NK-92 treated with Interleukin-12 subunit alpha and Interleukin-12 subunit beta, amount 100 ng/mL, for 24 hours (cell line): ENCODE measurements around the gene SLC38A8.
A peak's percentile ranks its signal among the peaks of the same experiment; 100 is the strongest.

Experiments
- DNase-seq: peaks from one replicate; lab custom pipeline; 2025; lab: John Stamatoyannopoulos, UW

The SLC38A8 gene

GRCh38 chr16:84068783-84069462 lies 26.3 kb upstream of the SLC38A8 start:
- no peak for DNase-seq

DNA sequence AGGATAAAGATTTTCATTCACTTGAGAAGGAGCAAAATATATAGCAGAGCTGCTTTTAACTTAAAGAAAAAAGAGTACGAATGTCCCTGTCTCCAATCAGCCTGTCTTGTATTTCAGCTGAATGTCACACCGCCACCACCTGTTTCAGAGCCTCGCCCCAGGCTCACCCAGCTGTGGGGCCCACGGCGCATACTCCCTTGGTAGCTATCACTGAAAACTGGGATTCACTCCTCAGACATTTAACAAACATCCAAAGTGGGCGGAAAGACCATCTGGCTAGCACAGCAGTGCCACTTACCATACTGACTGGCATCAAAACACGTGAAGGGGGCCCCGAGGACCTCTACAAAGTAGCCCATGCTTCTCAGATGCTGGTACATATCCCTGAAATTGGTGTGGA lies 25.4 kb upstream of the SLC38A8 start:
- no peak for DNase-seq

- no peak for DNase-seq
These were observed 25.0 kb upstream of the SLC38A8 start for GRCh38 chr16:84067640-84068039.

DNA sequence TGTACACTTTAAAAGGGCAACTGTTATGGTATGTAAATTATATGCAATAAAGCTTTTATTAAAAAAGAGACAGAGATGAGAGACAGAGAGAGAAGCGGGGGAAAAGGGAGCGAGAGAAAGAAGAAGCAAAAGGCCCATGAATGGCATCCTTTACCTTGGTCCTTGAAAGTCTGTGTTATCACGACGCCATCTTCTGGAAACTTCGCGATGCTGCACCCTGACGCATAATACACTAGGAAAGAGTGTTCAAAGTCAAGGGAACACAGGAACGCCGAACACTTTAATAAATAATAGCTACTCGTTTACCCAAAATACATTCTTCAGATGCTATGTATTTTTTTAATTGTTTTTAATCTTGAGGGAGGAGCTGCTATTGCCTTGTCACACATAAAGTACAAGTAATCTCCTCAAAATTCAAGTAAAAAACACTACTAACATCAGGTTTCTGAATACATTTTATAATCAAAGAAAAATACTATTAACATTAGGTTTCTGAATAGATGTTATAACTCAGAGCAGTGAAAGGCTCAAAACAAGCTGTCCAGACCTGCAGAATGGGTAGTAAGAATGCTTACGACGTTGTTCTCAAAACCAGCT lies 23.0 kb upstream of the SLC38A8 start:
- DNase-seq: no peak

DNA sequence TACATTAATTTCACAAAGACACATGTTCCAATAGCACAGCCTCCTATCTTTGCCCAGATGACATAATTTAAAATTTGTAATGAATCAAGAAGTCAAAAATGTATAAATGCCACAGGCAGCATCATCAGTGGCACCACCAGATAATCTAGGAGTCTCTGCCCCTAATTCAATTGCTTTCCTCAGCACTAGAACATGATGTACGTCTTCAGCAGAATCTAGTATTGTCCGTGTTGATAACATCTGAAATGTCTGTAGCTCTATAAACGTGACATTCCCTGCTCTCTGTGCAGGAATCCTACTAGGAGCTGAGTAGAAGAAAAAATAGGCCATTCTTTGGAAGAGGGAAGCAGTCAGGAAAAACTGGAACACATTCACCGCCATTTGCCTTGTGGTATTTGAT lies 21.4 kb upstream of the SLC38A8 start:
- DNase-seq: no peak

GRCh38 chr16:84062734-84063640 lies 20.4 kb upstream of the SLC38A8 start:
- peak; percentile 7 for DNase-seq

GRCh38 chr16:84061236-84061819 lies 18.7 kb upstream of the SLC38A8 start:
- no peak for DNase-seq

DNA sequence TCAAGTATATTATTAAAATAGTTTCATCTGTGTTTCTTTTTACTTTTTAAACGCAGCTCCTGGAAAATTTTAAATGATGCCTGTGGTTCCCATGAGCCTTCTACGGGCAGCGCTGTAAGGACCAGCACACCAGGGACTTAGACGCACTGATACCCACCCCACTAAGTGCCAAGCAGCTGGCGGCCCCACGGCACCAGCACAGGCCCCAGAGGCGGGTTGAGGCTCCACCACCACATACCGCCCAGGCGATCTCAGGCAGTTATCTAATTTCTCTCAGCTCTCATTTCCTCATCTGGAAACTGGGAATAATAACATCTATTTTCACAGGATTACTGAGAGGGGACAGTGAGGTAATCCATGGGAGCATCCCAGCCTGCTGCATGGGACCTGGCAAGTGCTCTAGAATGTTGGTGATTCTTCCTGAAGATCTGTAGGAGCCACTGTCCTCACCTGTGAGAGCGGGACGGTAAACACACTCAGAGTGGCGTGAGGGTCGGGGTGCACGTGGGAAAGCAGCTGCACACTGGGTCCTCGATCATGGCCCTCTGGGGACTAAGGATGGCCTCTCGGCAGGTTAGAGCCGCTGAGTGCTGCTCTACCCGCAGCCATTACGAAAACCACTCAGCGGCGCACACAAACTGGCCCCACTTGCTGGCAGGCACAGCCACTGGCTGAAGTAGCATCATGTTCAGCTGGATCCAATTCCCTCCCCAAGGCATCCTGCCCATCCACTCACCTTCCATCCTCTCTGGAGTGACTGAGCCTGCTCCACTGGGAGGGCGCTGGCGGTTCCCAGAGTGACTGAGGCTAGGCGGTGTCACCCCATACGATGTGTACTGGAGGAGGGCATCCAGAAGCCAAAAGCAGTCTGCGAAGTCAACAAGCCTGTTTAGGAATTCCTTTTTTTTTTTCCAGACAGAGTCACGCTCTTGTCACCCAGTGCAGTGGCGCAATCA lies 17.6 kb upstream of the SLC38A8 start:
- no peak for DNase-seq

DNA sequence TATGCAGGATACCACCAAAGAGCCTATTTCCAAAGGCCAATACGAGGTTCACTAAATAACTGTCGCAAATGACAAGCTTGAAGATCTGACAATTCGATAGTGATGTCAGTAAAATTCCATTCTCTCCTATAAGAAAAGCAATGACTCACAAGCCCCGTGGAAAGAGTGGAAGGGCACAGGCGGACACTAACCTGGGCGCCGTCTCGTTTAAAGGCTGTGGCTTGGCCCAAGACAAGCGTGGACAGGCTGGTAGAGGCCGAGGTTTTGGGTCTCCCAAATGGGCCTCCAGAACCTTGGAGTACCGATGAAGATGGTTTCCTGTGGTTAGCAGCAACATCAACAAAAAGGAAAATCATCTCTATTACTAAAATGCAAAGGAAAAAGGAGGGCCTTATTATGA lies 16.5 kb upstream of the SLC38A8 start:
- no peak for DNase-seq

DNA sequence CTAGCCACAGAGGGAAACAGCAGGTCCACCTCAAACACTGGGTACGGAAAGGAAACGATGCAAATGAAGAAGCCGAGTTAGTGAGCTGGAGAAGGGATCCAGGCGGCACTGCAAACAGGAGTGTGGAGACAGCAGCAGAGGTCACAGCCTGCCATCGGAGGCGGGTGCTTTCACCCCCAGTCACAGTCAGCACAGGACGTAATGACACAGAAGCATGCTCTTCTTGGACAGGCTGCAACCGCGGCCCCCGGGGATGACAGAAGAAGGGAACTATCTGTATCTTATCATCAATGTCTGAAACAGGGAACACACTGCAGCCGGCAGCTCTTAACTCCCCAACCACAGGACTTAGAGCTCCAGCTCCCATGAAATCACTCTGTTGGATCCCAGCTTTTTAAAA lies 16.1 kb upstream of the SLC38A8 start:
- no peak for DNase-seq

DNA sequence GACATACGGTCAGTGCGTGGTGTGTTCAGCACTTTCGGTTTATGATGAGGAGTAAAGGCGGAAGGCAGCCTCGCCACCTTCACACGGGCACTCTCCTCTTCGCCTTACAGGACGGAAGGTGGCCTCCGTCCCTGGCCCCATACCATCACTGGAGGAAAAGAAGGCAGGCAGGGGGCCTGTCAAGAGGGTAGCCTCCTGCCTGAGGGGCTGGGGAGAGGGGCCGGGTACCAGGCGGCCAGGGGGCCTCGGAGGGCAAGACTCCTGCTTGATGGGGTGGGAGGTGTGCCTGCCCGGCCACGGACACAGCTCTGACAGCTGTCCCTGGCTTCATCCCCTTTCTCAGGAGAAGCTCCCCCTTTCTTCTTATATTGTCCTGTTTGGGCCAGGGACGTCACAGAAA lies 15.6 kb upstream of the SLC38A8 start:
- DNase-seq: no peak

DNA sequence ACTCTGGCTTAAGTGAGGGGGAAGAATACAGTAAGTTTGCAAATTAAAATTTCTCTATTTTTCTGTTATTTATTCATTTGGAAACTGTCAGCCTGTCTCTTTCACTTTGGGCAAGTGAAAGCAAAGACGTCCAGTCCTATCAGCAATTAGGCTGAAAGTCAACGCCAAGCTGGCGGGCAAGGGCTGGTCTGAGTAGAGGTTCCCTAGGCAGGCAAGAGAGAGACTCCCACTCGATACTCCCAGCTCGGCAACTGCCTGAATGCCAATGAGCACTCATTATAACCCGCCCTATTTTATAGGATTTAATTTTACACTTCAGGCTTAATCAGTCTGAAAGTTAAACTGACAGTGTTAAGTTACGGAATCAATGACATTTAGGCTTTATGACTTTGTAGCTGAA lies 14.3 kb upstream of the SLC38A8 start:
- no peak for DNase-seq

DNA sequence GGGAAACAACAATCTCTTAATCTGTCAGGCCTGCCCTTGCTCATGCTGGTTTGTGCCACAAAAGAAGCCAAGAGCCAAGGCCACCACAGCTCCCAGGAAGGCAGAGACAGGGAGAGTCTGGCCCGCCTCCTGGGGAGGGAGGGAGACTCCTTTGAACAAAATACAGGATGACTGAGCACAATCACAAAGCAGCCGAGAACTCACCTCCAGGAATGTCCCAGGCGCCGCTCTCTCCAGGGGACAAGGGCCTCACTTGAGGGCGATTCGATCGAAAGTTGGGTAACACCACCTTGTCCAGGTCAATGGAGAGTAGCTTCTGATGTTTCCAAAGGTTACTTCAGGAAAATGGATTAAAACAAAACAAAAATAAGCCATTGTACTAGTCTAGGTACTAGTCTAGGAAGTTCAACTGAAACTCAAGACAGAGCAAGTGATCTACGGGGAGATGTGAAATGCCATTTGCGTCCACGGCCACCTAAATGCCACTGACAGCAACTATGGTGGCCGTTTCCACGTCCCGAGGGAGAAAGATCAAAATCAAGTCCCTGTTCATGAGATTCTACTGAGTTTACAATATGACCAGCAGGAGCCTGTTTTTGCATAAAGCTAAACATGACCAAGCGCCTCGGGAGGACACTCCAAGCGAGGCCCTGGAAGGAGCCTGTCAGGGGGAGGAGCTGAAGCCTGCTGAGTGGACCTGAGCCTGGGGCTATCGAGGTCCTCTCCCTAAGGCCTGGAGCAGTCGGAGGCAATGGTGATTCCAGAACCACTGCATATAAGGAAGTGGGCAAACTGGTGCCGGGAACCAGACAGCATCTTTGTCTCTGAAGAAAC lies 13.4 kb upstream of the SLC38A8 start:
- no peak for DNase-seq

GRCh38 chr16:84055366-84055765 lies 12.8 kb upstream of the SLC38A8 start:
- DNase-seq: no peak

DNA sequence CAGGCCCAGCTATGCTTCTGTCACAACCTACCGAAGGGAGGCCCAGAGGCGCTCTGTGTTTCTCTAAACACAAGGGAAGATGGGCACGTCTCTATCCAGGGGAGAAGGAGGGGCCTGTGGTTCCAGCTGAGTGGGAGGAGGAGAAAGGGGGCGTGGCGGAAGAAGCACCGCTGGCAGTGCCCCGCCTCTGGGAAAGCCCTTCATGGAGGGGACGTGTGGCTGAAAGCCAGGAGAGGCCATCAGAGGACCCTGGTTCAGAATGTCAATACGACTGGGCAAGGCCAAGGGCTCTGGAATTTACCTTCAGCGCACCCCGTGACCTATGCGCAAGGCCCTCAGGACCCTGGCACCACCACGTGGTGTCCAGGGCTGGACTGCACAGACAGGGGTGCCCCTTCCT lies 12.3 kb upstream of the SLC38A8 start:
- DNase-seq: no peak

- no peak for DNase-seq
These were observed 11.7 kb upstream of the SLC38A8 start for GRCh38 chr16:84054271-84054670.

GRCh38 chr16:84053237-84053636 lies 10.6 kb upstream of the SLC38A8 start:
- no peak for DNase-seq

DNA sequence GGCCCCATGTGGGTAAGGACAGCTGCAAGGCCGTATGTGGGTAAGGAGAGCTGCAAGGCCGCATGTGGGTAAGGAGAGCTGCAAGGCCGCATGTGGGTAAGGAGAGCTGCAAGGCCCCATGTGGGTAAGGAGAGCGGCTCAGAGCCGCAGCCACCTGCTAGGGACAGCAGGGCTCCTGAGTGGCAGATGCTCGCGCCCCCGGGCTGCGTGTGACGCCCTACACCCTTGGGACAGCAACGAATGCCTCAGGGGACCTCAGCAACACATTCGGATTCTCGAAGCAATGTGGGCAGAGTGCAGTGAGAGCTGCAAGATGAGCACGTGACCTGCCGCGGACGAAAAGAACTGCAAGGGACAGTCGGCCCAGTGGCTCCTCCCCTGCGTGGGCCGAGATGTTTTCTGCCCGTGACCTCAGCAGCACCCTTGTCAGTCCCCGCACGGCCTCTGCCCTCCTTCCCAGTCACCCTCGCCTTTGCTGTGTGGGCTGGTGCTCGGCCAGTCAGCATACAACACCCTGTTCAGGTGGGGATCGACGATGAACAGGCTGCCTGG lies 9.6 kb upstream of the SLC38A8 start:
- no peak for DNase-seq

DNA sequence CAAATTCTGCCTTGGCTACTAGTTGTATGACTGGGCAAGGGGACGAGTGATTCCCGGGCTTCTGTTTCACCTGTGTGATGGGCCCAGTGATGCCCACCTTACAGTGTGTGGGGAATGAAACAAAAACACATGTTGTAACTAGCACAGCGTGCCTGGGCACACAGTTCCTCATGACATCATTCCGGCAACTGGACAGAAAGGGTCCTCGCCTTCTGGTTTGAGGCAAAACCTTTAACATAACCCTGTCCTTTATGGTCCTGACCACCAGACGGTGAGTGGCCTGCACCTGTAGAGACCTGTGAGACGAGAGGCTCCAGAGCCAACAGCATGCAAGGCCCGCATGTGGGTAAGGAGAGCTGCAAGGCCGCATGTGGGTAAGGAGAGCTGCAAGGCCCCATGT lies 7.7 kb upstream of the SLC38A8 start:
- no peak for DNase-seq

DNA sequence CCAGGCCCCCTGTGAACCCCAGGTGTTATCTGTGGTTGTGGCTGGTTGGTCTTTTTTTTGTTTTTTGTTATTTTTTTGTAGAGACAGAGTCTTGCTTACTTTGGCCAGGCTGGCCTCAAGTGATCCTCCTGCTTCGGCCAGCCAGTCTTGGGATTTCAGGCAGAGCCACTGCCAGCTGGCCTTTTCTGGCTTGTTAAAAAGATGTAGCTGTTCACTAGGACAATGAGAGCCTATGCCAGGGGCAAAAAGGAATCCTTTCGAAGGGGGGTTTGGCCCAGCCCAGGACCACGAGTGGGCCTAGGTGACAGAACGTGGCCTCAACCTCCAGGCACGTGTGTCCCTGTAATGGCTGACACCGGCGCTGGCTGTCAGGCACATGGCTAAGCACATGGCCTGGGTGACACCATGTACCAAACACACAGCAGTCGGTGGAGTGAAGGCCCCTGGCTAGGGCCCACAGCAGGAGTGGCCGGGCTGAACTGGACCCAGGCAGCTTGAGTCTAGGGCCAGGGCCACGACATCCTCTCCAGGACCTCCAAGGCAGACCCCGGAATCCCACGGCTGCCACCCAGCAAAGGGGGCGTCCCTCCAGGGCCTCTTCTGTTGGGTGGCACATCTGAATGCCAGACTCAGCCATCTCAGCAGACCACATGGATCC lies 6.9 kb upstream of the SLC38A8 start:
- no peak for DNase-seq
